Nephron progenitor cell (in vitro differentiated cells): ENCODE measurements around the gene PARVG.

Source experiments
- DNase-seq: peaks from one replicate; pipeline ENCODE4 v3.0.0; 2021
- H3K27ac Mint-ChIP-seq: 2 replicates; pipeline ENCODE4 v1.8.0; 2021; ENCODE audit warnings: mild to moderate bottlenecking, moderate library complexity, mixed read lengths
- H3K27me3 Mint-ChIP-seq: 2 replicates; pipeline ENCODE4 v1.8.0; 2021; ENCODE audit warnings: mild to moderate bottlenecking, low read depth, mixed read lengths; ENCODE audit not compliant: poor library complexity
- H3K36me3 Mint-ChIP-seq: 2 replicates; pipeline ENCODE4 v1.8.0; 2021; ENCODE audit warnings: low read depth, mixed read lengths
- H3K4me1 Mint-ChIP-seq: 2 replicates; pipeline ENCODE4 v1.8.0; 2021; ENCODE audit warnings: mixed read lengths
- H3K4me3 Mint-ChIP-seq: 2 replicates; pipeline ENCODE4 v1.8.0; 2021; ENCODE audit warnings: mild to moderate bottlenecking, moderate library complexity, mixed read lengths
- H3K9me3 Mint-ChIP-seq: 2 replicates; pipeline ENCODE4 v1.8.0; 2021; ENCODE audit warnings: mild to moderate bottlenecking, moderate library complexity, mixed read lengths
- CTCF ChIP-seq: fragments of 200-600 bp; sonication (generic); IDR thresholded peaks from 2 replicates; pipeline ENCODE4 v1.5.0; 2021; ENCODE audit warnings: antibody characterized with exemption

The PARVG gene

GRCh38 chr22:44248926-44249325 is 68.2 kb downstream of the PARVG start:
- no peak for TF ChIP-seq CTCF
- H3K36me3 Mint-ChIP-seq, result peaks cover 9% of the 10 kb centered on the region
- no peak overlapping the region for H3K27ac Mint-ChIP-seq
- no peak overlapping the region for H3K4me3 Mint-ChIP-seq
- no peaks in the 10 kb centered on the region for H3K4me1 Mint-ChIP-seq
- DNase-seq, result no peak
- peaks cover 18% of the 10 kb centered on the region for H3K27me3 Mint-ChIP-seq
- H3K9me3 Mint-ChIP-seq, result peaks cover 30% of the 10 kb centered on the region

- Mint-ChIP-seq H3K9me3 (peaks cover 30% of the 10 kb centered on the region), H3K27me3 (peaks cover 15% of the 10 kb centered on the region), H3K36me3 (peaks cover 9% of the 10 kb centered on the region), H3K4me3 (no peak overlapping the region), H3K27ac (no peak overlapping the region), H3K4me1 (no peaks in the 10 kb centered on the region)
- no peak for TF ChIP-seq CTCF
- no peak for DNase-seq
Observed at GRCh38 chr22:44249376-44250147, 68.8 kb downstream of the PARVG start.

GRCh38 chr22:44254811-44255210 is 74.1 kb downstream of the PARVG start:
- no peak for TF ChIP-seq CTCF
- Mint-ChIP-seq H3K27me3 (peaks cover 15% of the 10 kb centered on the region), H3K36me3 (peaks cover 2% of the 10 kb centered on the region), H3K4me3 (no peak overlapping the region), H3K27ac (no peak overlapping the region), H3K4me1 (peaks cover 17% of the 10 kb centered on the region), H3K9me3 (peaks cover 15% of the 10 kb centered on the region)
- no peak for DNase-seq

DNA sequence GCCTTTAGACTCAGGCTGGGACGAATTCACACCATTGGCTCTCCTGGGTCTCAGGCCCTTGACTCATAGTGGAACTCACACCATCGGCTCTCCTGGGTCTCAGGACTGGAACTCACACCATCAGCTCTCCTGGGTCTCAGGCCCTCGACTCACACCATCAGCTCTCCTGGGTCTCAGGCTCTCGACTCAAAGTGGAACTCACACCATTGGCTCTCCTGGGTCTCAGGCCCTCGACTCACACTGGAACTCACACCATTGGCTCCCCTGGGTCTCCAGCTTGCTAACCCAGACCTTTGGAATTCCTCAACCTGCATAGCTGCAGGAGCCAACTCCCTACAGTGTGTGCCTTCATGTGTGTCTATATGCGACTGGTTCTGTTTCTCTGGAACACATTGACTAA is 75.4 kb downstream of the PARVG start:
- H3K9me3 Mint-ChIP-seq, result peaks cover 2% of the 10 kb centered on the region
- H3K4me1 Mint-ChIP-seq, result peaks cover 21% of the 10 kb centered on the region
- H3K36me3 Mint-ChIP-seq, result no peaks in the 10 kb centered on the region
- no peak overlapping the region for H3K4me3 Mint-ChIP-seq
- no peak for TF ChIP-seq CTCF
- no peak overlapping the region for H3K27ac Mint-ChIP-seq
- peaks cover 10% of the 10 kb centered on the region for H3K27me3 Mint-ChIP-seq
- DNase-seq, result no peak

- H3K36me3 Mint-ChIP-seq, result no peaks in the 10 kb centered on the region
- no peak overlapping the region for H3K4me3 Mint-ChIP-seq
- no peak overlapping the region for H3K27ac Mint-ChIP-seq
- no peaks in the 10 kb centered on the region for H3K9me3 Mint-ChIP-seq
- no peak for TF ChIP-seq CTCF
- peaks cover 21% of the 10 kb centered on the region for H3K4me1 Mint-ChIP-seq
- DNase-seq, result no peak
- peaks cover 10% of the 10 kb centered on the region for H3K27me3 Mint-ChIP-seq
Observed at GRCh38 chr22:44256556-44257485, 76.1 kb downstream of the PARVG start.
